GM04504 (cell line): Measurements from ENCODE around the gene FLNA.
"Not testable (repeated sequence)": the region's sequence is repeated elsewhere in the genome, so short reads cannot be mapped to it uniquely, and the experiment has no call there.

Experiments used
- DNase-seq: peaks from one replicate; pipeline ENCODE4 v3.0.0-alpha.2; 2012; ENCODE audit warnings: low read depth

FLNA gene

DNA sequence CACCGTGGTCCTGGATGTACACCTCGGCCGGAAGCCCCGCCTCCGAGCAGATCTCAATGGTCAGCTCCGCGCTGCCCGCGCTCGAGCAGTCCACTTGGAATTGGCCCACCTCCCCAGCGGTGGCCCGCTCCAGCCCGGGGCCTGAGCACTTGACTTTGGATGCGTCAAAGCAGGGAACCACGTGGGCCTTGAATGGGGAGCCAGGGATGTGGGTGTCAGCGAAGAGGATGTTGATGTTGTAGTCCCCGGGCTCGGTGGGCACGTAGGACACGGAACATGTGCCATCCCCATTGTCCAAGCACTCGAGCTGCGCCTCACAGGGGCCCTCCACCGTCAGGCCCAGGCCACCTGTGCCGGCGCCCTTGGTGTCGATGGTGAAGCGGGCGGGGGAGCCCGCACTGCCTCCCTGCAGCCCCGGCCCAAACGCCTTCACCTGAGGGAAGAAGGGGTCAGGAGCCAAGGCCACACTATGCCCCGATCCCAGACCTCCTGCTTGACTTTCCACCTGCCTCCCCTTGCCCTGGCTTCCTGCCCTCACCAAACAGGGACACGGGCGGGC lies 14.2 kb downstream of the FLNA start:
- no peak for DNase-seq

DNA sequence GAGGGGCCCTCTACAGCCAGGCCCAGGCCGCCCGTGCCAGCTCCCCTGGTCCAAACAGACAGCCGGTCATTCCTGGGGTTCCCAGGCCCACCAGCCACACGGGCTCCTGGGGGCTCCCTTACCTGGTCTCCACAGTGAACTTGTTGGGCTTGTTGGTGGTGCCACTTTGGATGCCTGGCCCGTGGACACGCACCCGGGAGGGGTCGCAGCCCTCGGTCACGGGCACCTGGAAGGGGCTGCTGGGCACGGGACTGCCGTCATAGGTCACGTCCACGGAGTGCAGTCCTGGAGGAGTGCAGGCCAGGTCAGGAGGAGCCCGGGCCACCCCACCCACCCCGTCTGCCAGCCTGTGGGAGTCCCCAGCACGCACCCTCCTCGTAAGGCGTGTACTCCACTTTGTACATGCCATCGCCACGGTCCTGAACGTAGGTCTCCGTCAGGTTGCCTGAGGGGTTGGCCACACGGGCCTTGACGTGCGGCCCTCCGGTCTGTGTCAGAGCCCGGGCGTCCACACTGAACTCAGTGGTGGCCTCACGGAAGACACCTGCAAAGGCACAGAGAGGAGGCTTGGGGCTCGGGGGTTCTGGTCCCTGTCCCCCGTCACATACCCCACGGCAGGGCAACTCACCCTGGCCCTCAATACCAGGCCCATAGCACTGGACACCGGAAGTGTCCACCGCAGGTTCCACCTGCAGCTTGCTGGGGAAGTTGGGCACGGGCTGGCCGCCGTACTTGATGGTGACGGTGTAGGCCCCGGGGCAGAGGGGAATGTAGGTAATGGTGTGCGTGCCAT lies 14.9 kb downstream of the FLNA start:
- no peak for DNase-seq

DNA sequence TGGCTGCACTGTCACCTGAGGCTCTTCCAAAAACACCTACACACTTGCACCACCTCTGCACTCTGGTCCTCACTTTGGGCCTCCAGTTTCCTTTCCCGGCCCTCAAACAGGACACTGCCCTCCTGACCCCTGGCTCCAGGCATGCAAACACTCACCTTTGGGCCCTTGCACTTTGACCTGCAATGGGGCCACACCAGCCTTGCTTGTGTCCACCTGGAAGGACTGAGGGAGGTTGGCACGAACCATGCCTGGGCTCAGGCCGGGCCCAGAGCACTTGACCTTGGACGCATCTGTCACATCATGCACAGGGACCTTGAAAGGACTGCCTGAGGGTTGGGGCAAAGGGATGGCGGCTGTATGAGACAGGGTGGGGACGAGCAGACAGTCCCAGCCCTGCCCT lies 15.6 kb downstream of the FLNA start:
- DNase-seq, result no peak

DNA sequence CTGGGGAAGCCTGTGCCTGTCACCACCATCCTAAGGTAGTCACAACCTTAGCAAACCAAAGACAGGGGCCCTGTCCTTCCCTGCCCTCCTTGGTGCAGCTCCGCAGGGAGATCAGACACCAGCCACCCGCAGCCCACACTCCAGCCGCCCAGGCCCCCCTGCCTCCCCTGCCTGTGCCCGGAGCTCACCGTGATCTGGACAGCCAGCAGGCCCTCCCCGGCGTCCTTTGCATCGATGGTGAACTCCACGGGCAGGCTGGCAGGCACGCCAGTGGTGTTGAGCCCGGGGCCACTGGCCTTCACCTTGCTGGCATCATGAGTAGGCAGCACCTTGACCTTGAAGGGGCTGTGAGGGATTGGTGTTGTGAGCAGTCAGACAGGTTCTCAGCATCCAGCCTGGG lies 16.4 kb downstream of the FLNA start:
- DNase-seq, result no peak

DNA sequence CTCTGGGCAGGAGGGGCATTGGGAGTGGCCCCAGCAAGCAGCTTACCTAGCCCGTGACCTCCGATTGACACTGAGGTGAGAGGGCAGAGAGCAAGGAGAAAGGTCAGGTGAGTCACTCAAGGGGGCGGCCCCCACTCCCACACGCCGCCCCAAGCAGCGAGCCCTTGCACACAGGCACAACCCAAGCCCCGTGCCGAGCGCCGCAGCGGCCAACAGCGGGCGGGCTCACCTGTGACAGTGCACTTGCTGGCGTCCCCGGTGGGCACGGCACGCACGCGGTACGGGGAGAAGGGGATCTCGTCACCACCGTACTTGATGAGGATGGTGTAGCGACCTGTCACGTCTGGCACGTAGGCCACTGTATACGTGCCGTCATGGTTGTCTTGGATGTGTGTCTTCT lies 17.2 kb downstream of the FLNA start:
- DNase-seq, result no peak

DNA sequence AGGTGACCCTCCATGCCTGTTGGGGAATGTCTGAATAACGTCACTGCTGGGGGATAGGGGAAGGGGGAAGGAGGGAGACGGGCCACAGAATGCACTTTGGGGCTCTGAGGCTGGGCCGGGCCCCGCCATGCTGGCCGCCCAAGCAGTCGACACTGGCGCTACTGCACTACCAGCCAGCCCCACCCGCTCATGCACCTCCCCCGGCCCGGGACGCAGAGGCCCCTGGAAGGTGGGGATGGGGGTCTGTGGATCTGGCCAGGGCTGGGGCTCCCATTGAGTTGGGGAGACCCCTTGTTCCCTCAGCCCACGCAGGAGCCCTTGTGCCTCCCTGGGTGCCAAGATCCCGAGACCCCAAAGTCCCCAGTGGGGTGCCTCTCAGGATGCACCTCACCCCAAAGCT lies 17.8 kb downstream of the FLNA start:
- no peak for DNase-seq

DNA sequence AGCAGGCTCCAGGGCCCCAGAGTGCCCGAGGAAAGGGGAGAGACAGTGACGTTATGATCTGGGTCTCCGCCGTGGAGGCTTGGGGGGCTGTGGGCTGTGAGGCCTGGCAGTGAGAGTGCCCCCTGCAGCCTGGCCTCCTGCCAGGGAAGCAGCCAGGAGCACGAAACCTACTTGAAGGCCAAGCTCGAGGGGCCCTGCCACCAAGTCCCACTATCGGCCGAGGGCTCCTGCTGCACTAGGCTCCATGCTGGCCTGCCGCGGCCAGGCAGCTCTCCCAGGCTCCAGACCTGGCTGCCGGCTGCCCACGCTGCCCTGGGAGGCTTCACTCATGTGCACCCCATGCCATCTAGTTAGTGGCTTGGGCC lies 18.7 kb downstream of the FLNA start:
- no peak for DNase-seq

DNA sequence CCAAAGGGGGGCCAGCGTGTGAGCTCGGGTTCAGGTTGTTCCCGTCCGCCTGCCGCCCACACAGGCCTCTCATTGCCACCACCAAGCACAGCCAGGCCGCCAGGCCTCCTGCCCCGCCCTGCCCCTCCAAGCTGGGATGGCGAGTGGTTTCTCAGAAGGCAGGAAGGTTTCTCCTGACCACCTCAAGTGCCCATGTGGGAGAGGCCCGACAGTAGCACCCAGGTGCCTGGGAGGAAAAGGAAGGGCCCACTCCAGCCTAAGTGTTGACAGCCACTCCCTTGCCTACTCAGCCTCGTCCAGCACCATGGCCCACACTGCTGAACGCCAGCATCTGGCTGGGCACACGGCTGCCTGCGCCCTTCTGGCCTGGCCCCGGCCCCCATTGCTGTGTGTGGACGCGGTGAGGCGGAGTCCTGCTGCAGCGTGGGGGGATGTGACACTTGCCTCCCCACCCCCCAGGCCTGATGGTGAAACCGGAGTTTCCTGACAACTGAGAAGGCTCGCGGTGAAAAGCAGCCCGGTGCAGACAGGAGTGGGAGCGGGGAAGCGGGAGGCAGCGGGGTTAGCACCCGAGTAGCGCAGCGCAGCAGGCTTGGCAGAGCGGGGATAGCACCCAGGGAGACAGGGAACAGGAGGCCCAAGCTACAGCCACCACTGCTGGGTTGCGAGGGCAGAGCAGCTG lies 19.2 kb downstream of the FLNA start:
- DNase-seq, result no peak

DNA sequence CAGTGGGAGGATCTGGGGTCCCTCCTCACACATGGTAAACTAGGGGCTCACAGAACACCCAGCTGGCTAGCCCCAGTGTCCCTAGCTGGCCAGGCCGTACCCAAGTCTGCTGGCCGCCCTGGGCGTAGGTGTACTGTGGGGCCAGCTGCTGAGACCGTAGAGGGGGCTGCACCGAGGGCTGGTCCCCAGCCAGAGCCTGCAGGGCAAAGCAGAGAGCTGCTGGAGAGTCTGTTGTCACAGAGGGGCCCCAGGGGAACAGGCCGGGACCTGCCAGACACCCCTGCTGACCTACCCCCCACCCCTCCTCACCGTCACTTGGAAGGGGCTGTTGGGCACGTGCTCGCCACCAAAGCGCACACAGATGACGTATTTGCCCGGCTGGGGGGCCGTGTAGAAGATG lies 19.9 kb downstream of the FLNA start:
- no peak for DNase-seq

DNA sequence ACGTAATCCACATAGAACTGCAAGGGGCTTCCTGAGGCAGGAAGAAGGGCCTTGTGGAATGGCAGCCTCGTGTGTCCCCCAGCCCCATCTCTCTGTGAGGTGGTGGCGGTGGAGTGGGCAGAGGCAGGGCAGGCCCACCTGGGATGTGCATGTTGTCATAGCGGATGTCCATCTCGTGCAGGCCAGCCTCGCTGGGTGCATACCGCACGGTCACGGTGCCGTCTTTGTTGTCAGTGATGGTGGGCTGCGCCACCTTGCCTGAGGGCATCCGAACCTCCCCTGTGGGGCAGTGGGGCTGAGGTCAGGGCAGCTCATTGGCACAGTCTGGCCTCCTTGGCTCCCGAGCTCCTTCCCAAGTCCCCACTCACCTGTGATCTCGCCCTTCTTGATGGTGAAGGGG lies 20.4 kb downstream of the FLNA start:
- DNase-seq, result no peak

DNA sequence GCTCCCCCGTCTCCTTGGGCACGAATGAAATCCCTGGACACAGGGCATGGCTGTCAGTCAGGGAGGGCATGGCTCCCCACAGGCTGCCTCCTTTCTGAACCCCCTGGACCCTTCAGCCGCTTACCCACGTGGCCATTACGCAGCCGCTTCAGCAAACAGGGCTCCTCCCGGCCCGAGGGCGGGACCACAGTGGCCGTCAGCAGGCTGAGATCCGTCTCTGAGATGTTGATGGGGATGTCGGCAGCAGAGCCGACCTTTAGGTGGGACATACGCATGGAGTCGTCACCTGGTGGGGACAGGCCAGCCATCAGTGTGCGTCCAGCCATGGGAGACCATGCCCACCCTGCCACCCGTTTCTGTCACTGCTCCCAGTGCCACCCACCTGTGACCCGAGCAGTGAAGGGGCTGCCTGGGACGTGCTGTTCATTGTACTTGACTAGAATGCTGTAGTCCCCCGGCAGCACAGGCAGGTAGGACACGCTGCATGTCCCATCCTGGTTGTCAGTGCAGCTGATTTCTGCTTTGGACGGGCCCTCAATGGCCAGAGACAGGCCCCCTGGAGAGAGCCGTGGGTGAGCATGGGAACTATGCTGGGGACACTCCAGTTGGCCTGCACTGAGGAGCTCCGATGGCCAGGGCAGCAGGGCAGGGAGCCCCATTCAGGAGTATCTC lies 21.1 kb downstream of the FLNA start:
- no peak for DNase-seq

DNA sequence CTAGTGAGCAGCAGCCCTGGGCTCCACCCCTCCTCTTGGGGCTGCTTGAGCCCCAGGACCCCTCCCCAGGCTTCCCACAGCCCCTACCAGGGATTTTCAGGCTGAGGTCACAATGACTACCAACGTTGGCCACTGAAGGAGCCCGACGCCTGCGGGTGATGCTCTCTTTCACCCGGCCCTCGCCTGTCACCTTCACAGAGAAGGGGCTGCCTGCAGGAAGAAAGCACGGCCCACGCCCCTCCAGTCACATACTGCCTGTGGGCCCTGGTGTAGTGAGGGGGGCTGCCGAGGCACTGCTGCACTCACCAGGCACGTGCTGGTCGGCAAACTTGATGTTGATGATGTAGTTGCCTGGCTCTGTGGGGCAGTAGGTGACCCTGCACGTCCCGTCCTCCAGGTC lies 22.0 kb downstream of the FLNA start:
- DNase-seq, result no peak

DNA sequence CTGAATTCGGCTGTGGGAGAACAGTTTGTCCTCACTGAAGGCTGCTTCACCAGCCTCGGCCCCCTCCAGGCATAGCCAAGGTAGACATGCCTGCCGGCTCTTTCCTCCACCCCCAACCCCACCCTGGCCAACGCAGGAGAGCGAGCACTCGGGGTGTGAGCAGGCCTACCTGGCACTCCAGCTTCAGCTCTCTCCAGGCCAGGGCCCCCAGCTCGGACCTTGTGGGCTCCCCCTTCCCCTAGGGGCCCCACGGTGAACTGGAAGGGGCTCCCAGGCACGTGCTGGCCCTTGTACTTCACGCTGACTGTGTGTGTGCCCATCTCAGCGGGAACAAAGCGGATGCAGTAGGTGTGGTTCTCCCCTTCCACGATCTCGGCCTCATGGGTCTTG lies 22.4 kb downstream of the FLNA start:
- DNase-seq, result no peak

DNA sequence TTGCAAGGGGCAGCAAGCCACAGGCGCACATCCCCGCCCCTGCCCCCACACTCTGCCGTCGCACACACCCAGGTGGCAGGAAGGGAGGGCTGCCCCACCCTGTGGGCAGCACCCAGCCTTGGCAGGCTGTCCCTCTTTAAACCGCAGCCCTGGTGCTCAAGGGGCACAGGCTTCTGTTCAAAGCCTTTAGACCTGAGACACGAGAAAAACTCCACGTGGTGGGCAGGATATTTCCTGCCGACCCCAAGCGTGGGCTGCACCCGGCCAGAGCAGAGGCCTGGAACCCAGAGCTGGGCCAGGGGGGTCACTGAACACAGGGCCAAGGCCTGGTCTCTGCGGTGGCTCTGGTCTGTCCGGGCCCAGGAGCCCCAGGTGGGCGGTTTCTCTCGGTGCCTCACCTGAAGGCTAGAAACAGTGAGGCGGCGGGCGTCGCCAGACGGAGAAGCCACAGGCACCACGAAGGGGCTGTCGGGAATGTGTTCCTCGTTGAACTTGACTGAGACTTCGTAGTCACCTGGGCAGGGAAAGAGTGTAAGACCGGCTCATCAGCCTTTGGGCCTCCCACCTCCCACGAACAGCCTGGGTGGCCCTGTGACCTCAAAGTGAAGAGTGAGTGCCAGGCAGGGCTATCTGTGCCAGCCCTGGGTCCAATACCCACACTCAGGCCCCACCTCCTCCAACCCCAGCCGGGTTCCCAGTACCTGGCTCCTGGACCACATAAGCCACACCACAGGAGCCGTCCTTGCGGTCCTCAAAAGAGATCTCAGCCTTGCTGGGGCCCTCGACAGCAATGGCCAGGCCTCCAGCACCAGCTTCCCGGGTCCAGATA lies 23.0 kb downstream of the FLNA start:
- no peak for DNase-seq

DNA sequence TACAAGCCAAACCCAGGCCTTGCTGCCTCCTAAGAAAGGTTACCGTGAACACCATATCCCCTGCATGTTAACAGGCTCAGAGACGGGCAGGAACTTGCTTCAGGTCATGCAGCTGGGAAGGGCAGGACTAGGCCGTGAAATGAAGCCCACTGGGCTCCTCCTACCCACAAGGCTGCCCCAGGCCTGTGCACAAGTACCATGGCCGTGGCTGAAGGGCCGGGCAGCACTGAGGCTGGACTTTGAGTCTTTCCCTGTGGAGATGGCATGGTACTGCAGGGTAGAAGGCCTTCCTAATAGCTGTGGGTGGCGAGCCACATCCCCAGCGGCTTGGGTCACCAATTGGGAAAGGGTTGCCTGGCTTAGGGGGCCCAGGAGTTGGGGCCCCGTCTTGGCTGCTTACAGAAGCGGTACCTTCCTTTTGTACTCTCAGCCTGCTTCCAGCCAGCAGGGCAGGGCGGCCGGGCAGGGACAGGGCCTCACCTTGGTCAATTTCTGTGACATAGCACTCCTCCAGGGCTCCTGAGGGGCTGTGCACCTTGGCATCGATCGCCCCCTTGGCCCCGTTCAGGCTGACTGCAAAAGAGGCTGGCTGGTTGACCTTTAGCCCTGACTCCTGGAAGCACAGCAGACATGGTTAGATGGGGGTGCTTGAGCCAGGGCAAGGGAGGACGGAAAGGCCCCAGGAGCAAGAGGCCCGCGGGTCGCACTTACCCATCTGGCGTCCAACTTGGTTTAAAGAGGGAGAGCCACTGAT lies 23.8 kb downstream of the FLNA start:
- no peak for DNase-seq

DNA sequence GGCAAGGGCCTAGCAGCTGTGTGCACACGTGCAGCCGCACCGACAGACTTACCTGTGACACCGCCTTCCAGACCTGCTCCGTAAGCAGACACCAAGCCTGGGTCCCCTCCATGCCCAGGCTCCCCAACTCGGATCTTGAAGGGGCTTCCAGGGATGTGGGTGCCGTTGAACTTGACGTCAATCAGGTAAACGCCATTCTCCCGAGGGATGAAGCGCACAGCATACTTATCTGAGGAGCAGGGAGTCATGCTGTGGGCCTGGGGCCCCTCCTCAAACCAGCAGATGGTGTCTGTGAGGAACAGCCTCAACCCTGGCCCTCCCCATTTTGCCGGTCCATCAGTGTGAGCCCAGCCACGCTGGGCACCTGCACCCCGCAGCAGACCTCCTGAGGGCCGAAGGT lies 24.5 kb downstream of the FLNA start:
- no peak for DNase-seq

DNA sequence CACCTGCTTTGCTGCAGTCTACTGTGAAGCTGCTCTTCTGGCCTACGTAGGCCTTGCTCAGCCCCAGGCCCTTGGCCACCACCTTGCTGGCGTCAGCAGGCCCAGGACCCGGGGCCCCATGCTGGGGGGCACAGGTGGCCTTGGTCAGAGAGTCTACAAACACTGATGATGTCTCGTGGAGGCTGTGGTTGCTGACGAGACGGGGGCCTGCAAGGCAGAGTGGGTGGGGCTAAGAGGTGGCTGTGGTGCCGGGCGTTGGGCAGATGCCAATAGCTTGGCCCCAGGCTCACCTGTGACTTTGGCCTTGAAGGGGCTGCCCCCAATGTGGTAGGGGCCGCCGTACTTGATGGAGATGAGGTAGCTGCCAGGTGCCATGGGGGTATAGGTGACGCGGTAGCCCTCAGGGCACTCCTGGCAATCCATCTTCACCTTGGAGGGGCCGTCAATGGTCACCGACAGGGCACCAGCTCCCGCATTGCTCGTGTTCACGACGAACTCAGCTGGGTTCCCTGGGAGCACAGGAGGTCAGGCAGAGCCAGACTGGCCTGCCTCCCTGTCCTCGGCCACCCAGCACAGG lies 25.0 kb downstream of the FLNA start:
- no peak for DNase-seq

DNA sequence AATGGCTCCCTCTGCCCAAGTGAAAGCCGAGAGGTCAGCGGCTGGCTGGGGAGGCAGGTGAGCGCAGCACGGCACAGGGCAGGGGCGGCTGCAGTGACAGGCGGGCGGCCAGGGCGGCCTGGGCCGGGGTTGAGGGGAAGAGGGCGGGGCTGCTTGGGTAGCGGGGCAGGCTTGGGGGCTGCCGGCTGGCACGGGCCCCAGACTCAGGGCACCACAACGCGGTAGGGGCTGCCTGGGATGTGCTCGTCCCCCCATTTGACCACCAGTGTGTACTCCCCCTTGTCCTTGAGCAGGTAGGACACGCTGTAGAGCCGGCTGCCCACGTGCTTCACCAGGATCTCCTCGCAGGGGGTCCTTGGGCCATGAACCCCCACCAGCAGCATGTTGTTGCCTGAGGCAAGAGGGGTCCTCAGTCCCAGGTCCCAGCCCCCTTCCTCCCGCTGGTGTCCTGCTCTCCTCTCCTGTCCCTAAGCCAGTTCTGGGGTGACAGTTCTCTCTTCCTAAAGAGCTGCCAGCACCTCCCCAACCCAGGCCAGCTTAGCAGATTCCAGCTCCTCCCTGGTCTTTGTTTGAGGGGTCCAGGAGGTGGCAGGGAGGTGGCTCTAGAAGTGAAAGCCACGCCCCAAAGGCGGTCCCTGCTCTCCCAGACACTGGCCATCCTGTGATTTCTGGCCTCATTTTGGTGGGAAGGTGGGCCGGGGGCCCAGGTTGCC lies 25.6 kb downstream of the FLNA start:
- DNase-seq, result no peak

DNA sequence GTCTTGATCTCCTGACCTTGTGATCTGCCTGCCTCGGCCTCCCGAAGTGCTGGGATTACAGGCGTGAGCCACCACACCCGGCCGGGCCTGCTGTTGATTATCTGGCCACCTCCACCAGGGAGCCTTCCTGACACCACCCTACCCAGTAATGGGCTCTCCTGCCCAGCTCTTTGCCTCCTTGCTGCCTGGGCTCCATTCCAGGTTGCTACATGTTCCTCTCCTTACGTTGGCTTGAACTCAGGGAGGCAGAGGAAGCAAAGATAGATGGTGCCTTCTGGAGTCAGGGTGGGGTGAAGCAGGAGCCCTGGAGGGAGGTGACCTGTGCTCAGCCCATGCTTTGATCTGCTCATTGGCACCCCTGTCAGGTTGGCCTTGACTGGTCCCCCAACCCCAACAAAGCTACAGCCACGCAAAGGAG lies 26.3 kb downstream of the FLNA start:
- DNase-seq, result no peak

DNA sequence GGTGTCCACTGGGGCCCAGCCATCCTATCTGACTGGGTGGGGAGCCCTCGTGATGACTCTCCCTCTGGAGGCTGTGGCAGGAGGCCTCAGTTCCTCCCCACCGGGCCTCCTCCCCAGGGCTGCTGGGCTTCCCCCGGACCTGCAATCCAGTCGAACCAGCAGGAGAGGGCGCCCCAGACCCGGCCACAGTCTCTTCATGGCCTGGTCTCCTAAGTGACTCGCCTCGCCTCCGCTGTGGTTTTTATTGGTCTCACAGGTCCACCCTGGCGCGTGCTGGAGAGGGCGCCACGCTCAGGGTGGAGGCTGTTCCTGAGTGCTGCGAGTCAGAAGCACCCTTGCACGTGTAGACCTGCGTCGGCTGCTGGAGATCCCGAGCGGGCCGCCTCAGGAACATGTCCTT lies 30.8 kb downstream of the FLNA start:
- DNase-seq, result not testable (repeated sequence)
